Muscle of leg (tissue), 11 donors: Measurements from ENCODE around the gene MYO9A. TPM values are rescaled to one million over a fixed set of nuclear protein-coding genes. Genes with fewer than 3 reads are reported as not detected.

Experiments
- DNase-seq: peaks from one replicate; pipeline ENCODE4 v3.0.0; 2013
- H3K27ac ChIP-seq: one replicate; pipeline ENCODE4 v1.5.1; 2013; ENCODE audit warnings: mild to moderate bottlenecking, low read length, control low read depth
- H3K27me3 ChIP-seq: one replicate; pipeline ENCODE4 v1.6.1; 2013; ENCODE audit warnings: low read length; ENCODE audit not compliant: control insufficient read depth, insufficient read depth
- H3K36me3 ChIP-seq: one replicate; pipeline ENCODE4 v1.6.1; 2013; ENCODE audit warnings: low read length; ENCODE audit not compliant: control insufficient read depth, insufficient read depth
- H3K4me1 ChIP-seq: one replicate; pipeline ENCODE4 v1.6.1; 2013; ENCODE audit warnings: low read length; ENCODE audit not compliant: control insufficient read depth, insufficient read depth
- H3K4me3 ChIP-seq: one replicate; pipeline ENCODE4 v1.5.1; 2013; ENCODE audit warnings: low read length, control low read depth
- H3K9me3 ChIP-seq: replicated peaks from 2 replicates; pipeline ENCODE4 v1.6.1; 2013; ENCODE audit warnings: low read depth, low read length; ENCODE audit not compliant: control insufficient read depth
- WGBS: methylation state at CpG from one replicate; pipeline ENCODE4 v1.1.5; 2013; ENCODE audit warnings: missing lambda C conversion rate; ENCODE audit not compliant: insufficient coverage; 5-methylcytosine and 5-hydroxymethylcytosine counted together
- polyA plus RNA-seq, 8 donors: library from polyadenylated mRNA; unstranded; fragments of 120-200 nt; gene quantifications; one replicate each; pipeline versions ENCODE4 v1.2.1 to v1.2.3, GENCODE V29; 2013; ENCODE audit warnings: inconsistent platforms in 1 of 8, low replicate concordance in 1 of 8; ENCODE audit not compliant: insufficient read length in 8 of 8, insufficient read depth in 1 of 8
- total RNA-seq: library from RNA; stranded (reverse); fragments of 120-200 nt; gene quantifications from one replicate; pipeline ENCODE4 v1.2.4, GENCODE V29; 2013

The MYO9A gene
- total and polyA plus RNA-seq, 9 donors = 18.6 to 63.8 (median 28.1) TPM

- Histone ChIP-seq H3K27ac (no peak overlapping the region), H3K4me3 (no peak overlapping the region), H3K9me3 (no peaks in the 10 kb centered on the region), H3K27me3 (no peaks in the 10 kb centered on the region), H3K36me3 (no peaks in the 10 kb centered on the region), H3K4me1 (peaks cover 3% of the 10 kb centered on the region)
- DNase-seq = no peak
- whole genome bisulfite sequencing = 89% methylated on average over 3 of the region's 4 CpGs
Measured at GRCh38 chr15:72139667-72140066, 21.7 kb upstream of the MYO9A start.

GRCh38 chr15:72136170-72137051 lies 18.5 kb upstream of the MYO9A start:
- DNase-seq = no peak
- H3K4me1 ChIP-seq = peaks cover 3% of the 10 kb centered on the region
- WGBS = no CpG with 5 or more reads among the region's 4 CpGs
- H3K9me3 ChIP-seq = no peaks in the 10 kb centered on the region
- H3K4me3 ChIP-seq = no peak overlapping the region
- H3K27me3 ChIP-seq = no peaks in the 10 kb centered on the region
- no peaks in the 10 kb centered on the region for H3K36me3 ChIP-seq
- no peak overlapping the region for H3K27ac ChIP-seq

DNA sequence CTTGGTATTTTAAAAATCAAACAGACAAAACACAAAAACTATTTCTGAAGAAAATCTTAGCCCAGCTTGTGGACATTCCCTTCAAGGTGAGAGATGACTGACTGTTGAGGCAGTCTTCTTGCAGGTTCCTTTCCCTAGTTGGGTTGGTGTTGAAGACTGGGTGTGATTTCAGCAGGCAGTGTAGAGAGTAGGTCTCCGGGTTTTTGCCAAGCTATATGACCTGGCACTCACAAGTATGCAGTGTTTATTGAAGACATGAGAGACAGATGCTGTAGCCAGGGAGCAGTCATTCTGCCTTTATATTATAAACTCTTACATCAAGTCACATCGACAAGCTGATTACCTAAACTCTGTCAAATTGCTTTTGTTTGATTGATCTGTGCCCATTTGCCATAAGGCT lies 17.8 kb upstream of the MYO9A start:
- no peaks in the 10 kb centered on the region for H3K36me3 ChIP-seq
- H3K27ac ChIP-seq = no peak overlapping the region
- no CpG with 5 or more reads among the region's 2 CpGs for WGBS
- no peak overlapping the region for H3K4me3 ChIP-seq
- DNase-seq = no peak
- peaks cover 3% of the 10 kb centered on the region for H3K4me1 ChIP-seq
- H3K9me3 ChIP-seq = no peaks in the 10 kb centered on the region
- H3K27me3 ChIP-seq = no peaks in the 10 kb centered on the region

GRCh38 chr15:72133211-72133610 lies 15.3 kb upstream of the MYO9A start:
- H3K9me3 ChIP-seq = no peaks in the 10 kb centered on the region
- no peaks in the 10 kb centered on the region for H3K4me1 ChIP-seq
- H3K36me3 ChIP-seq = no peaks in the 10 kb centered on the region
- no peak overlapping the region for H3K27ac ChIP-seq
- H3K27me3 ChIP-seq = no peaks in the 10 kb centered on the region
- WGBS = 82% methylated on average over 1 of the region's 1 CpG
- no peak overlapping the region for H3K4me3 ChIP-seq
- no peak for DNase-seq

DNA sequence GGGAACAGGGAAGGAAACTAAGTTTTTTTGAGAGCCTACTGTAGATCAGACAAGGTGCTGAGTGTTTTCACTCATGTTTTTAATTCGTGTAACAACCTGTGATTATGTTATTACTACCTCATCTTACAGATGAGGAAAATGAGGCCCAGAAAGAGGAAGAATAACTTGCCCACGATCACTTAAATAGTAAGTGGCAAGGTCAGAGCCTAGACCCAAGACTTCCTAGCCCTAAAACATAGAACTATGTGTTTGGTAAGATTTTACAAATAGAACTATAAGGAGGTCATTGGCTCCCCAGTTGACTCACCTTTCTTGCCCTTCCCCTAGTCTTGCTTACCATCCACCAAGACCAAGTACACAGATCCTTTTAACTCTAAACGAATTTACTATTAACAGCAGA lies 14.0 kb upstream of the MYO9A start:
- Histone ChIP-seq H3K4me3 (no peak overlapping the region), H3K9me3 (no peaks in the 10 kb centered on the region), H3K4me1 (no peaks in the 10 kb centered on the region), H3K36me3 (no peaks in the 10 kb centered on the region), H3K27ac (no peak overlapping the region), H3K27me3 (no peaks in the 10 kb centered on the region)
- WGBS = no CpG with 5 or more reads among the region's 3 CpGs
- DNase-seq = no peak

DNA sequence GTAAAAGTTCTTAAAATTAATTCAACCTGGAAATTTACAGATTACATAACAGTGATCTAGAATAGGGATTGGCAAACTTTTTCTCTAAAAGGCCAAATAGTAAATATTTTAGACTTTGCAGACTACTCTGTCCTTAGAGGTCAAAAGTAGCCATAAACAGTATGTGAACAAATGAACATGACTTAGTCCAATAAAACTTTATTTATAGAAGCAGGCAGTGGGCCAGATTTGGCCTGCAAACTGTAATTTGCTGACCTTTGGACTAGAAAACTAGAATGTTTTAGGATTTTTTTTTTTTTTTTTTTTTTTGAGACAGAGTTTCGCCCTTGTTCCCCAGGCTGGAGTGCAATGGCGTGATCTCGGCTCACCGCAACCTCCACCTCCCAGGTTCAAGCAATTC lies 12.3 kb upstream of the MYO9A start:
- Histone ChIP-seq H3K27ac (no peak overlapping the region), H3K4me3 (no peak overlapping the region), H3K4me1 (no peaks in the 10 kb centered on the region), H3K27me3 (no peaks in the 10 kb centered on the region), H3K9me3 (no peaks in the 10 kb centered on the region), H3K36me3 (no peaks in the 10 kb centered on the region)
- no CpG with 5 or more reads among the region's 4 CpGs for WGBS
- no peak for DNase-seq

DNA sequence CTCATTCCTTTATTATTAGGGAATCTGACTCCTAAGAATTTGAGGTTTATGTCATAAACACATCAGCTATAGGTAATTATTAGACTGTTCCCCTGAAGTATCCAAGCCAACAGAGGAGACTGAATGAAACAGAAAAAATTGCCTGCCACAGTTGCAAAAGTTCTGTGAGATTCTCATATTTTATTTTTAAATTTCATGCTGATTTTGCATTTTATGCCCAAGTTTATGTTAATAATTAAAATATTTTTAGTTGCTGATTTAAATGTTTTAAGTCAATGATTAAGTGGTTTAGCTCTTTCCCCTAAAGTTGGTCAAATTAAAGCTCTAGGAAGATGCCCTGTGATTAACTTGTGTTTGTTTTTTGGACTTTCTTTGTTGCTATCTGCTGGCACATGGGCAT lies 10.4 kb upstream of the MYO9A start:
- H3K36me3 ChIP-seq = no peaks in the 10 kb centered on the region
- H3K27ac ChIP-seq = no peak overlapping the region
- H3K27me3 ChIP-seq = no peaks in the 10 kb centered on the region
- no peaks in the 10 kb centered on the region for H3K4me1 ChIP-seq
- H3K9me3 ChIP-seq = no peaks in the 10 kb centered on the region
- DNase-seq = no peak
- H3K4me3 ChIP-seq = no peak overlapping the region

DNA sequence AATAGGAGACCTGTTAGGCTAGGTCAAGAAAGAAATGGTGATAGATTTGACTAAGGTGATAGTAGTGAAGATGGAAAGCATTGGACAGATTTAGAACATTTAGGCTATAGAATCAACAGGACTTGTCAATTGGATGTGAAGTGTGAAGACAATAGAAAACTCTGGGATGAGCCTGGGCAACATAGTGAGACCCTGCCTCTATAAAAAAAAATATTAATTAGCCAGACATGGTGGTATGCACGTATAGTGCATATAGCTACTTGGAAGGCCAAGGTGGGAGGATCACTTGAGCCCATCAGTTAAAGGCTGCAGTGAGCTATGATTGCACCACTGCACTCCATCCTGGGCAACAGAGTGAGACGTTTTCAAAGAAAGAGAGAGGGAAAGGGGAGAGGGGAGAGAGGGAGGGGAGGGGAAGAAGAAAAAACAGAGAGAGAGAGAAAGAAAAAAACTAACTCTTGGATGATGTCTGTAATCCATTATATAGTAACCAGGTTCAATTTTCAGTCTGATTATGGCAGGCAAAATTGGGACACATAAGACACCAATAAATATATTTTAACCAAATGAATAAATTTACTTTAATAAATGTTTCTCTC lies 9.9 kb upstream of the MYO9A start:
- no CpG with 5 or more reads among the region's 2 CpGs for WGBS
- no peaks in the 10 kb centered on the region for H3K9me3 ChIP-seq
- H3K27ac ChIP-seq = no peak overlapping the region
- no peaks in the 10 kb centered on the region for H3K36me3 ChIP-seq
- H3K27me3 ChIP-seq = no peaks in the 10 kb centered on the region
- no peak overlapping the region for H3K4me3 ChIP-seq
- no peak for DNase-seq
- no peaks in the 10 kb centered on the region for H3K4me1 ChIP-seq

GRCh38 chr15:72124218-72124617 lies 6.3 kb upstream of the MYO9A start:
- no peaks in the 10 kb centered on the region for H3K9me3 ChIP-seq
- DNase-seq = no peak
- H3K27ac ChIP-seq = no peak overlapping the region
- H3K27me3 ChIP-seq = no peaks in the 10 kb centered on the region
- H3K36me3 ChIP-seq = no peaks in the 10 kb centered on the region
- no peak overlapping the region for H3K4me3 ChIP-seq
- WGBS = no CpG with 5 or more reads among the region's 1 CpG
- H3K4me1 ChIP-seq = no peaks in the 10 kb centered on the region

DNA sequence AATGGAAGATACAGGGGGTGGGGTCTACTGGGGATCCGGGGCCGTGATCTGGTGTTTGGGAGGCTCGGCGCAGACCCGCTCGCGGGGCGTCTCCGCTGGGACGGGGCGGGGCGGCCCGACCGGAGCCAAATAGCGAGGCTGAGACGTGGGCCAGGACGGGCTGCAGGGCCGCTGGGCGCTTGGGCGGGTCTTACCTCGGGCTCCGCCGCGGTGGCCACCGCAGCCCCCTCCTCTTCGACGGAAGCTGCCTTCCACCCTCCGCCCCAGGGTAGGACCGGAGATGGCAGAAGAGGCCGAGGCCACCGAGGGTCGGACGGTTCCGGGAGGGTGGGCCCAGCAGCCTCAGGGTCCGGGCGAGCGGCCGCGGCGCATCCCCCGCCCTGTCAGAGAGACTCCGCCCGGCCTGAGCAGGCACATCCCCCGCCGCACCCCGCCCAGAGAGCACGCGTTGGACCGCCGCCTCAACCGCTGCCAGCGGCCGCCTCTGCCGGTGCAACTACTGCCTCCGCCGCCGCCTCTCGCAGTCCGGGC lies 399 bp downstream of the MYO9A start:
- WGBS = under 1% methylated on average over 59 of the region's 59 CpGs
- peaks cover 8% of the 10 kb centered on the region for H3K4me1 ChIP-seq
- H3K9me3 ChIP-seq = no peaks in the 10 kb centered on the region
- no peaks in the 10 kb centered on the region for H3K27me3 ChIP-seq
- DNase-seq = peak; percentile 84
- H3K4me3 ChIP-seq = peak overlapping the region; percentile 79
- H3K27ac ChIP-seq = peak overlapping the region; percentile 94
- H3K36me3 ChIP-seq = no peaks in the 10 kb centered on the region
